ENCODE results near the gene RASSF7. TPM values are rescaled to one million over a fixed set of nuclear protein-coding genes. Genes with fewer than 3 reads are reported as not detected.

RASSF7 gene
- total RNA-seq, 1 donor from 2014 or later: 21.3 TPM

- no peak for DNase-seq
Observed at GRCh38 chr11:532986-533585, 27.7 kb upstream of the RASSF7 start.

- DNase-seq: no peak
Observed at GRCh38 chr11:533586-534395, 27.0 kb upstream of the RASSF7 start.

GRCh38 chr11:534396-535209, 26.2 kb upstream of the RASSF7 start:
- DNase-seq: peak; percentile 57

GRCh38 chr11:535210-535518, 25.6 kb upstream of the RASSF7 start:
- DNase-seq: no peak

GRCh38 chr11:535519-536454, 25.0 kb upstream of the RASSF7 start, which contains the start of gene HRAS:
HRAS (minus strand) TSS chr11:535576.
- peak; percentile 97 for DNase-seq

GRCh38 chr11:536841-537621, 23.7 kb upstream of the RASSF7 start, which contains the start of gene LRRC56:
LRRC56 (plus strand) TSS chr11:537527; CDS start chr11:540685, 3,158 bp downstream.
- DNase-seq: peak; percentile 70

GRCh38 chr11:537622-538430, 22.9 kb upstream of the RASSF7 start:
- DNase-seq: no peak

GRCh38 chr11:538431-539051, 22.2 kb upstream of the RASSF7 start:
- DNase-seq: no peak

GRCh38 chr11:539971-540481, 20.7 kb upstream of the RASSF7 start:
- DNase-seq: no peak

- no peak for DNase-seq
Observed at GRCh38 chr11:540583-541432, 20.0 kb upstream of the RASSF7 start.

- DNase-seq: no peak
Observed at GRCh38 chr11:541433-541885, 19.3 kb upstream of the RASSF7 start.

- DNase-seq: no peak
Observed at GRCh38 chr11:544817-545166, 16.0 kb upstream of the RASSF7 start.

GRCh38 chr11:545171-545570, 15.6 kb upstream of the RASSF7 start:
- DNase-seq: no peak

- peak; percentile 24 for DNase-seq
Observed at GRCh38 chr11:548700-549603, 11.8 kb upstream of the RASSF7 start.

- DNase-seq: no peak
Observed at GRCh38 chr11:550021-550745, 10.6 kb upstream of the RASSF7 start.

- no peak for DNase-seq
Observed at GRCh38 chr11:550746-551085, 10.1 kb upstream of the RASSF7 start.

GRCh38 chr11:551131-551530, 9.6 kb upstream of the RASSF7 start:
- DNase-seq: no peak

Measured in dermis blood vessel endothelial cell (primary cell).